Stimulated activated CD4-positive, alpha-beta T cell treated with anti-CD3 and anti-CD28 coated beads, TNF-alpha, amount 100 ng/mL, for 1 hour (primary cell): ENCODE data around the gene IDNK.
A peak's percentile ranks its signal among the peaks of the same experiment; 100 is the strongest.
"Not testable (repeated sequence)": the region's sequence is repeated elsewhere in the genome, so short reads cannot be mapped to it uniquely, and the experiment has no call there.

ENCODE experiments used
- DNase-seq, 3 donors: peaks; one replicate each; pipeline ENCODE4 v3.0.0-alpha.2; 2020; ENCODE audit warnings: low read depth in 3 of 3, low spot score in 1 of 3

The IDNK gene

DNA sequence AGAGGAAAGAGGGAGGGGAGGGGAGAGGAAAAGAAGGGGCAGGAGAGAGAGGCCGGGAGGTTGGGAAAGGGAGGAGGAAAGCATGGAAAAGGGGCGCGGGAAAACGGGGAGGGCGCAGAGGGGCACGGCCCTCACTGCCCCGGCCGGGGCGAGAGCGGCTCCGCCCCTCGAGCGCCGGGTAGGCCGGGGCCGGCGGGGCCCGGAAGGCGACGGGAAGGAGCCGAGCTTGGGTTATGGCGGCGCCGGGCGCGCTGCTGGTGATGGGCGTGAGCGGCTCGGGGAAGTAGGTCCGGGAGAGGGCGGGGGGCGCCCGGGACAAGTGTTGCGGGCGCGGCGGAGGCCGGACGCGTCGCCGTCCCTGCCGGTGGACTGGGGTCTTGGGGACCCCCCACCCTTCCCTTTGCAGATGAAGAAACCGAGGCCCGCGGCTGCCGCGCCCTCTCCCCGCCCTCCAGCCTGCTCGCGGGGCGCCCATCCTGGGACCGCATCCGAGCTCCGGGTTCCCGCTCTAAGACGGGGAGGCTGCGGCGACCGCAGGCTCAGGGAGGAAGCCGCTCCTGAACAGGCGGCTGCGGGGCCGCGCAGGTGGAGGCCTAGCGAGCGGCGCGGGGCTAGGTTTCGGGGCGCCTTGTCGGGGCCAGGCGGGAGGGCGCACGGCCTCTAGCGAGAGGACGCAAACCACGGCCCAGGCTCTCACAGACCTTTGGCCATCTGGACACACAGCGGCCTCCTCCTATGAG lies at the start of gene IDNK:
Gene IDNK (plus strand): TSS at position 205 of the 740 bp plus-strand sequence. CDS start 29 bp downstream, at position 234.
- peak in 2 of 3 donors; percentile 16 to 49 for DNase-seq

DNA sequence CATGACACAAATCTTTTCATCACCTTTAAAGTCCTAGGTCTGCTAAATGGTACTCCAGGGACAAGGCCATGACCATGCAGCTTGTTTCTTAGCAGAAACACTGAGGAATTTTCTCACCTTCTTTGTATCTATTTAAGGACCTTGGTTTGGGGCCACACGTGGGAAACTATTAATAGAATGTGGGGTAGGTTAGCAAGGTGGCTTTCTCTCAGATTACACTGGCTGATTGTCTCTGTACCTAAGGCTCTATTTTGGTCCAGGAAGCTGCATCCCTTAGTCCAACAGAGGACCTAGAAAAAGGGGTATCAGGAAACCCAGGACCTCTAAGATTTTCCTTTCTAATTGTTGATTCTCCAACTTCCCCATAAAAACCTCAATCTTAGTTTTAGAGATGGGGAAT lies 48.5 kb upstream of the IDNK start:
- DNase-seq, result no peak

DNA sequence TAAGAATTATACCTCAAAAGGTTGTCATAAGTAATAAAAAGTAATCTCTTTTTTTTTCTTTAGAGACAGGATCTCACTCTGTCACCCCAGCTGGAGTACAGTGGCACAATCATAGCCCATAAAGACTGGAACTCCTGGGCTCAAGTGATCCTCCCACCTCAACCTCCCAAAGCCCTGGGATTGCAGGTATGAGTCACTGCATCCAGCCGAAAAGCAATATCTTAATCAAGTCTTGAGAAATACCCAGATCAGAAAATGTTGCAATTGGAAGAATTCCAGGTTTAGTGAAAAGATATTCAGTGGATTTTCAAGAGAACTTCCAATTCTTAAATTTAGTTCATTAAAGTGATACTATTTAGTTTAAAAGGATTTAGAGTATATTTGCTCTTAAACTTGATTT lies 40.9 kb upstream of the IDNK start:
- DNase-seq, result no peak

DNA sequence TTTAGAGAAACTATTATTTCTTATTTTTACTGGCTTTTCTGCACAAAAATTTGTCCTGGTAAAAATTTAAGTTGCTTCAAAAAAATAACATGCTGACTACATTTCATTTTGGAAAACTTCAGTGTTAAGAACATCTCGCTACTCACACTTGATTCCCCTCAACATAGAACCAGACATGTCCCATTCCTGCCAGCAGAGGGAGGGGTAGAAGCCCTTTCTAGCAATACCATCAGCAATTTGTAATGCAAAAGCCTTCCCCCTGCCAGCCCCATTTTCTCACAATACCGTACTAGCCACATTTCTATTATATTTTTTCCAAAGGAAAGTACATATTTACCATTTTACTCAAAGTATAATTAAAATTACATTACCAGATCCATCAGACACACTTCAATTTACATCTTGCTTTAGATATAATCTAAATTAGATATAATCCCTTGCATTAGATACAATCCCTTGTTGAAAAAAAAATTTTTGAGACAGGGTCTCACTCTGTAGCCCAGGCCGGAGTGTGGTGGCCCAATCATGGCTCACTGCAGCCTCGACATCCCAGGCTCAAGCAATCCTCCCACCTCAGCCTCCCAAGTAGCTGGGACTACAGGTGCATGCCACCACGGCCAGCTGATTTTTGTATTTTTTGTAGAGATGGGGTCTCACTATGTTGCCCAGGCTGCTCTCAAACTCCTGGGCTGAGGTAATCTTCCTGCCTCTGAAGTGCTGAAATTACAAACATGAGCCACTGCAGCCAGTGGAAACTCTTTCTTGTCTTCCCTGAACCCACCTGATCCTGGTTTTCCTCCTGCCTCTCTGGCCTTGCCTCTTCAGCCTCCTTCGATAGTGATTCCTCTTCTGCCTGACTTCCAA lies 39.6 kb upstream of the IDNK start:
- no peak for DNase-seq

DNA sequence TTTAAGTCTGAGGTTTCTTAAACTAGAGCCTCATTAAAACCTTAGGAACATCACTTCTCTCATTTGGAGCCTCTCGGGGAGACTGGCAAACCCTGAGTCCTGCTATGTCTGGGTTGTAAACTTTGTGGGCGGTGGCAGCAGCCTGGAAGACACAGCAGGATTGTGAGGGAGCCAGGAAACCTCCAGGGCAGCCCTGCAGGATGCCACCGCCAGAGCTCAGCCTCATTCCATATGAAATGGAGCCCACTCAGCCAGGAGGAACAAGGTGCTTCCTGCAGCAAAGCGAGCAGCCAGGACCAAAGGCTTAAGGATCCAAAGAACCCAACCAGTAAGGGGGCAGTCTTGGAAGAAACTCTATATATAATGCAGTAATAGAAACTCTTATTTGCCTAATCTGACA lies 37.9 kb upstream of the IDNK start:
- no peak for DNase-seq

DNA sequence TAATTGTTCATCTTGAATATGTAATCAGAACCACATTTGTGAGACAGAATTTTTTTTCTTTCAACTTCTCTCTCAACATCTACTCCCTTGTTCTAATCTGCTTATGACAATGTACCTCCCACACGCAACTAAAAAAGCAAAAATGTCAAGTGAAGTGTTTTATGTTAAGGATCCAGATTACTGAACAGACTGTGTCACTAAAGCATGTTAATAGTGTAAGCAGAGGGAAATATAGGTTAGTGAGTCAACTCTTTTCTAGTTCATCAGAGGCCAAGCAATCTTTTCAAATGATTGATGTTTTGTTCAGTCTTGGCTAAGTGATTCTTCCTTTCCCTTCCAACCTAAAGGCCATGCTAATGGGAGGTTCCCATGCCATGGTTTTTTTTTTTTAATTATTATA lies 34.7 kb upstream of the IDNK start:
- DNase-seq, result no peak

DNA sequence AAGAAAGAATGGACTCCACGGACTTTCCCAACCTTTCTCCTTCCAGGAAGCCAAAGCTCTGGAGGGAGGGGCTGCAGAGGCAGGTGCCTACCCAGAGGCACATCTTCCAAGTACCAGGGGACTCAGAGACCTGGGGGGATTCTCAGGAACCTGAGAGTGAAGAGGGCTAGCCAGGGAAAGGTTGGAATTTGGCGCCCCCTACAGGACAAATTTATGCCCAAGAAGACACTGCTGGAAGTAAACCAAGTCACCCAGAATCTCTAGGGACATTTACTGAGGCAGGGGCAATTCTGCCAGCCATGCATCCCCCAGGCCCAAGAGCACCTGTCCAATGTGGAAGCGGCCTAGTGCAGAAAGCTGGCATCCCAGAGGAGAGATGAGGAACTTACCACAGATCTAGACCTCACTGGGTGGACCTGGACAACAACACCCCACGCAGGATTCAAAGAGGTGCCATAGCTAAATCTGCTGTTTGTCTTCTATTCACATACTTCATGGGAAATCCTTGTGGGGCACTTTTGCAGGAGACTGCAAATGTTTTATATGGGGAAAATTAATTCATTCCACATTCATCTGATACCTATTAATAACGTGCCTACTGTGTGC lies 25.9 kb upstream of the IDNK start:
- DNase-seq, result peak in 1 of 3 donors; percentile 2

DNA sequence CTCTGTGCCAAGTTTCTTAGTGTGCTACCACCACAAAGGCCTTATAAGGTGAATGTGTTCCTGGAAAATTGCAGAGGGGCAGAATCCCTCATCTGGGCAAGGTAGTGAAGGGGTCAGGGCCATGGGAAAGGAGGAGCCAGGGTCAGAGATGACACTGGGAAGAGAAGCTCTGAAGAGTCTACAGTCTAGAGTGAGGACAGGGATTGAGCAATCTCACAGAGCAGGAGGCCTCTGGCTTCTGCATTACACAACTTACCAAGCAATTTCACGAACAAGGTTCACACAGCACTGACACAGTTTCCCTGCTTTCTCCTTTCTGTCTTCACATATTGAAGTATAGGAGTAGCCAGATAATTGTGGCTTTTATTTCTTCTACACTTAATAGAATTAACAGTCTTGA lies 24.5 kb upstream of the IDNK start:
- DNase-seq, result no peak

DNA sequence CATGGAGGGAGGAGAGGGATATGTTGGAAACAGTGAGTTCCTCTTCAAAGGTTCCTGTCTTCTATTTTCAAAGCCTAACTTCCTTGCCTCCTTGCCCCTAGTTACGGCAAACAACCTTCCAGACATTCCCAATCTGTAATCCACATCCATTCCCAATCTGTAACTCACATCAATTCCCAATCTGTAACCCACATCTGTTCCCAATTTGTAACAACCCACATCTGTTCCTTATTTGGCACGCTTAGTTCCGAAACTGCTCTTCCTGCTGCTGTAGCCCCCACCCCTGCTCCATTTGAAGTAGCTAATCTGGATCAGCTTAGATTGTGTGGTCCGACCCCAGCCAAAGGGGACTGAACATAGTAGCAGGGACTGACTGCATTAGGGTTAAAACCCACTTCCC lies 23.9 kb upstream of the IDNK start:
- no peak for DNase-seq

DNA sequence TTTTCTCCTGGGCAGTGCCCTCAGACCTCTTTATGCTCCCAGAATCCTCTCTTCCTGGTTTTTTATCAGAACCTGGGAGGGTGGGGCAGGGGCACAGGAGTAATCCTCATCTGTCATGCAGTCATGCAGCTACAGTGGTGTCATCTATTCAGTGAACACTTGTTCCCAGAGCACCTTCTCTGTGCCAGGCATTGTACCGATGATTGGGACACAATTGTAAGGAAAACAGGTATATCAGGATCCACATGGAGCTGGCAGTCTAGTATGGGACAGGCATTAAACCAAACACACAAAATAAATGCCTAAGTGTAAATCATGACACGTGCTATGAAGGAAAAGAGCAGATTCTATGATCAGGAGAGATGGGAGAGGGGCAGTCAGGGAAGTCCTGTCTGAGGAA lies 21.5 kb upstream of the IDNK start:
- DNase-seq, result no peak

DNA sequence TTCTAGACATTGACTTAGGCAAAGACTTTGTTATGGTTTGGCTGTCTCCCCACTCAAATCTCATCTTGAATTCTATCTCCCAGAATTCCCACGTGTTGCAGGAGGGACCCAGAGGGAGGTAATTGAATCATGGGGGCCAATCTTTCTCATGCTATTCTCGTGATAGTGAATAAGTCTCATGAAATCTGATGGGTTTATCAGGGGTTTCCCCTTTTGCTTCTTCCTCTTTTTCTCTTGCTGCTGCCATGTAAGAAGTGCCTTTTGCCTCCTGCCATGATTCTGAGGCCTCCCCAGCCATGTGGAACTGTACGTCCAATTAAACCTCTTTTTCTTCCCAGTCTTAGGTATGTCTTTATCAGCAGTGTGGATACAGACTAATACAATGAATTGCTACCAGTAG lies 15.3 kb upstream of the IDNK start:
- not testable (repeated sequence) for DNase-seq

DNA sequence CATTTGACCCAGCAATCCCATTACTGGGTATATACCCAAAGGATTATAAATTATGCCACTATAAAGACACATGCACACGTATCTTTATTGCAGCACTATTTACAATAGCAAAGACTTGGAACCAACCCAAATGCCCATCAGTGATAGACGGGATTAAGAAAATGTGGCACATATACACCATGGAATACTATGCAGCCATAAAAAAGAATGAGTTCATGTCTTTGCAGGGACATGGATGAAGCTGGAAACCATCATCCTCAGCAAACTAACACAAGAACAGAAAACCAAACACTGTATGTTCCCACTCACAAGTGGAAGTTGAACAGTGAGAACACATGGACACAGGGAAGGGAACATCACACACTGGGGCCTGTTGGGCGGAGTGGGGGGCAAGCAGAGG lies 9.6 kb upstream of the IDNK start:
- DNase-seq, result not testable (repeated sequence)

DNA sequence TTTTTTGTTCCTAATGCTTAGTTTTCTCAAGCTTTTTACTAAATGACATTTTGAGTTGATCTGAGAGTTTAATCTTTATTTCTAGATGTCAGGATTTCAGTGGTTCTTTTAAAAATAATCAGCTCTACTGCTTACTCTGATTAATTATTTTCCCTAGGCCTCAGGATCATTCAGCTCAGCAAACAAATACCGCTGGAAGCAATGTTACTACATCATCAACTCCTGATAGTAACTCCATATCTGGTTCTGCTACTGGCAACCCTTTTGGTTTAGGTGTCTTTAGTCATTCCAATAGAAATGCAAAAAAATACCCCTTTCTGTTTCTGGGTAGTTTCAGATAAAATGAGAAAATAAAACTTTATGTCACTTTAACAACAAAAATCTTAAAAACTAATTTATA lies 5.6 kb upstream of the IDNK start:
- DNase-seq, result no peak

DNA sequence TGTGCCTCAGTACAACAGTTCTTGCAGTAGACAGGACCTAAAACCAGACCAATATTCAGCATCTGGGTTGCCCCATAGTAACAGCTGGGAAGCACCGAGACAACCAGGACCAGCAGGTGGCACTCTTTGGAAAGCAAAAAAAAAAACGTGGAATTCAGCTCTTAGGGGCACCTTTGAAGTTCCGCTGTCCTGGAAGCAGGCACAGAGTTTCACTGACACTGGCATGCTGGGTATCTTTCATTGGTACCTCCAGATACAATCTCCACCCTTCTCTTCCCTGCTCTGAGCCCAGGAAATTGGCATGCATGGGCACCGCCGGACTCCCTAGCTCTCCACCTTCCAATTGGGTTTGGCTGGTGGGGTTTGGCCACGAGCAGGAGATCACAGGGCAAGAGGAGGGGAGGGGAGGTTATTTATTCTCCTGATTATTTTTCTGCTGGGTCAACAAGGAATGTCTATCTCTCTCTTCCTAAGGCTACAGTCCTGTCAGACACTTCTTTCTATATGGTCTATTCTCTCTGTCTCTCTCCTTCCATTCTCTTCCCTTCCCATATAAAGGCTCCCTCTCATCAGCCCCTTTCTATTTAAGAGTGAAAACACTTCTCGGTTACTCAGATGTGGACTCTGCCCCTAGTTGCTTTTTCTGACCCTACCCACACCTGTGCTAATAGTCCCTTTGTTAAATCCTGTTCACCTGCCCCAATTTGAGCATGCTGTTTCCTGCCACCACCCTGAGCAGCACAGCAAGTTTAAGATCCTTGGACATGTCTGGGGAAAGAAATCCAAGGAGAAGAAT lies 1.9 kb upstream of the IDNK start:
- peak in 1 of 3 donors; percentile 18 for DNase-seq

DNA sequence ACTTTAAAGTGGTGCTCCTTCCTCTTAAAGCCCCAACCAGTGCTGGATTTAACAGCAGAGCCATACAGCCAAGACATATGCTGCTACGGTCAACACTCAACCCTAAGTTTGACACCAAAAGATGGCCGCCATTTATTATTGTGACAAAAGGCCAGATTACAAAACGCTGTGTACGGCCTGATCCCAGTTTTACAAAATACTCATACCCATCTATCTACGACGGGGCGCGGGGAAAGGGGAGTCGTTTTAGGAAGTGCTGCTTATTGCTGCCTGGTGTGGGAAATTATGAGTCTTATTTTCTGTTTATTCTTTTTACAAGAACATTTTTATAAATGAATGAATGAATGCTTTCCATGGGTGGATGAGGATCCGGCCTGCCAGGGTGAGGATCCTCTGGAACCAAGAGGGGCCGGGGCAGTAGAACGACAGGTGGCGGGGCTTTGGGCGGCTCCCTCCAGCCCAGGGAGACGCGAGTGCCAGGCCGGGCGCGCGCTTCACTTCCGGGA lies 457 bp upstream of the IDNK start:
- DNase-seq, result peak in 1 of 3 donors; percentile 49

DNA sequence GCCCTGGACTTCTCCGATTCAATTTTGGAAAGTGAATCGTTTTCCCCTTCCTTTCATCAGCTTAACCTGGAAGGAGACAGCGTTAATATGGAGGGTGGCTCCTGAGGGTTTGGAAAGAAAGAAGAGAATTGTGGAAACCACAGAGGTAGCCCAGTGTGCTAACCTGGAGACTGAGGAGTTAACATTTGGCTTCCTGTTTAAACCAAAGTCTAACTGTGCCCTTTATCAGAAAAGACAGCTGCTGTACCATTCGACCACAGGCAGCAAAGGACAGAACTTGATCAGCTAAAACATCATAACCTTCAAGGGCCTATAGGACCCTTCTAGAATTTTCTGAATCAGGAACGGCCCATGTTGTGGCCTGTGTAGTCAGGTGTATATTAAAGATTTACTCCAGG lies 735 bp downstream of the IDNK start:
- no peak for DNase-seq

DNA sequence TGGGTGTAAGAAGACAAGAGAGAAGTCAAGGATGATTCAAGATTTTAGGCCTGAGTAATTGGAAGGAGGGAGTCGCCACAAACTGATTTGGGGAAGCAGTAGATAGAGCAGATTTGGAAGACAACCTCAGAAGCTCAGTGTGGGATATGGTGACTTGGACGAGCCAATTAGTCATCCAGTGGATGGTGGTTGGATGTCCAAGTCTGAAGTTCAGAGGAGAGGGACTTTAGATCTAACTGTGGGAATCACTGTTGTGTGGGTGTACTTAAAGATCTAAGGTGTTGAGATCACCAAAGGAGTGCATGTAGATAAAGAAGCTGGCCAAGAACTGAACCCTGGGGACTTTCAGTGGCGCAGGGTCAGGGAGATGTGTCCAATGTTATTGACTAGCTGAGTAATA lies 2.2 kb downstream of the IDNK start:
- no peak for DNase-seq

DNA sequence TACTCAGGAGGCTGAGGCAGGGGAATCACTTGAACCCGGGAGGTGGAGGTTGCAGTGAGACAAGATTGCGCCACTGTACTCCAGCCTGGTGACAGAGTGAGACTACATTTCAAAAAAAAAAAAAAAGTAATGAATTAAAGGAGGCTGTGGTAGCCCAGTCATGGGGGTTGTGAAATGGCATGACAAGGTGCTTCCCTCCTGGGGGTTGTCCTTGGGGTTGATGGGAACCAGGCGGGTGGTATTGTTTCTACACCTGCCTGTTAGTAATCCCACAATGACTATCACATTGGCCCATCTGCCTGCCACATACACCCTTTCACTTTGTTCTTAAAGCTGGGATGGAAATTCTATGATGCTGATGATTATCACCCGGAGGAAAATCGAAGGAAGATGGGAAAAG lies 5.6 kb downstream of the IDNK start:
- DNase-seq, result no peak

DNA sequence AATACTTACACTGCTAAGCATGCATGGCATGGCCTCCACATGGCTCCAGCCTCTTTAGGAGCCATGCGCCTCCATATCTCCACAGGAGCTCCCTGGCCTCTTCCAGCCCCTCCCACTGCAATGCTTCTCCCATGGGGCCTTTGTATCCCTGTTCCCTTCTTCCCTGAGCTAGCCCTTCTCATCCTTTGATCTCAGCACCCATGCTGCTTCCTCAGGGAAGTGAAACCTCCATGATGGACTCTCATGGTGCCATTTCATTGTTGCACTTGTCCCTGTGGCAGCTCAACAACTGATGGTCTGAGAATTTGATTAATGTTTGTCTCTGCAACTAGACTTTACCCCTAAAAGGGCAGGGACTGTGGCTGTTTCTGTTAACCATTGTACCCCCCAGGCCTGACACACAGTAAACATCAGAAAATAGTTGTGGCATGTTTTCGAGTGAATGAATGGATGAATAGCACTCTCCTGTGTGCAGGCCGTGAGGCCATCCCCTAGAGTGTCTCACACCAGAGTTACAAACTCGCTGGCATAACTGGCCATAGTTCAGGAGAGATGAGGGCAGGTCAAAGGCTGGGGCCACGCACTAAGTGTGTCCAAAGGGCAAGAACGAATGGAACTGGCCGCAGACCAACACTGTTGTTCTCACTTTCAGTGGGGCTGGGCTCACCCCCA lies 6.6 kb downstream of the IDNK start:
- no peak for DNase-seq

DNA sequence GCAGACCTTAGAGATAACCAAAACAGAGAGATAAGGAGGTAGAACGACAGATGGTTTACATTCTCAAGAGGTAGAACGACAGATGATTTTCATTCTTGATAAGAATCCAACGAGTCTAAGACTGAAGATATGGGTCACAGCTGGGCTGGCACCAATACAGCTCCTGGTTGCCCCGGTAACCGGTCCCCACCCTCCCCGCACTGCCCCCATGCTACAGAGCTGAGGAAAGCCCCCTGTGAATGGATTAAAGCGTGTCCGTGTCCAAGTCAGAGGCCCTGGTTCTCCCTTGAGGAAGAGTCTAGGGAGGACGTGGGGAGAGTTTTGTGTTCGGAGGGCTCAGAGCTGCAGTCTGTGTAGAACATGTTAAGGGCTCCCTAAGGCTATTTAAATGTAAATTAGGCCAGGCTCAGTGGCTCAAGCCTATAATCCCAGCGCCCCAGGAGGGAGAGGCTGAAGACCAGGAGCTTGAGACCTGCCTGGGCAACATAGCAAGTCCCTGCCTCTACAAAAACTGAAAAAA lies 8.1 kb downstream of the IDNK start:
- DNase-seq, result no peak
